Measurements from ENCODE around the gene CTBP1.
"Not testable (repeated sequence)": the region's sequence is repeated elsewhere in the genome, so short reads cannot be mapped to it uniquely, and the experiment has no call there.

The CTBP1 gene

DNA sequence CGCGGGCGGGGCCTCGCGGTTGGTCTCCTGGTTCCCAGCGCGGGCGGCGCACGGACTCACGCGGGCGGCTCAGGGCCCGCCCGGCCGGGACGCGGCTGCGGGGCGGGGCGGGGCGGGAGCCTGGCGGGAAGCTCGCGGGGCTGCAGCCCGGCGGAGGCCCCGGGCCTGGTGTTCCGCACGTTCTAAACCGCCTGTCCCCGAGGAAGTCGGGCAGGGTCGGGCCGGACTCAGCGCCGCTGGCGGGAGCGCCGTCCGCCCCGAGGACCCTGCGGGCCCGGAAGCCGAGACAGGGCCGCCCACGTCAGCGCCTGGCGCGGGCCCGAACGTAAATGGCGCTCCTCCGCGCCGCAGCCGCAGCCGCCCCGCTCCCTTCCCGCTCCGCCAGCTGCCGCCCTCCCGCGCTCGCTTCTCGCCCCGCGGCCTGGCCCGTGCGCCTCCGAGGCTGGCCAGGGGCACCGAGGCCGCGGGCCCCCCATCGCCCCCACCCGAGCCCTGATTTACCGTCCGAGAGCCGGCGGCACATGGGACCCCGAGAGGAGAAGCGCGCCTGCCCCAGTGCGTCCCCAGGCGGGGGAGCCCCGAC lies 309 bp upstream of the CTBP1 start:
- no peak for FAIRE-seq

DNA sequence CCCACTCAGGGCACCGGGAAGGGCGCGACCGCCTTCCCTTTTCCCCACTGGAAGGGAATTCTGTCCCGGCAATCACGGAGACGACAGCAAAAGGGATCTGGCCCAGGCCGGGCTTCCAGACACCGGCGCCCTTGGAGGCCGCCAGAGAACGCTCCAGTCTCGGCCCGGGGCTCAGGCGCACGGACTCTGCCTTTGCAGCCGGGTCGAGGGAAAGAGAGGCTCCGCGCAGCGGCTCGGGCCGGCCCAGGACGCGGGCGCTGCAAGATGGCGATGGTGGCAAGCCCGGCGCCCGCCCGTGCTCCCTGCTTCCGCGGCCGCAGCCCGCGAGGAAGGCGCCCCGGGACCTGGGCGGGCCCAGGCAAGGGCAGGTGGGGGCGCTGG lies 1.1 kb downstream of the CTBP1 start:
- no peak for FAIRE-seq

- FAIRE-seq: no peak
Observed at GRCh38 chr4:1246901-1247863, 1.7 kb downstream of the CTBP1 start.

- FAIRE-seq: no peak
Observed at GRCh38 chr4:1246111-1246881, 2.6 kb downstream of the CTBP1 start.

GRCh38 chr4:1245481-1246051 lies 3.4 kb downstream of the CTBP1 start:
- no peak for FAIRE-seq

DNA sequence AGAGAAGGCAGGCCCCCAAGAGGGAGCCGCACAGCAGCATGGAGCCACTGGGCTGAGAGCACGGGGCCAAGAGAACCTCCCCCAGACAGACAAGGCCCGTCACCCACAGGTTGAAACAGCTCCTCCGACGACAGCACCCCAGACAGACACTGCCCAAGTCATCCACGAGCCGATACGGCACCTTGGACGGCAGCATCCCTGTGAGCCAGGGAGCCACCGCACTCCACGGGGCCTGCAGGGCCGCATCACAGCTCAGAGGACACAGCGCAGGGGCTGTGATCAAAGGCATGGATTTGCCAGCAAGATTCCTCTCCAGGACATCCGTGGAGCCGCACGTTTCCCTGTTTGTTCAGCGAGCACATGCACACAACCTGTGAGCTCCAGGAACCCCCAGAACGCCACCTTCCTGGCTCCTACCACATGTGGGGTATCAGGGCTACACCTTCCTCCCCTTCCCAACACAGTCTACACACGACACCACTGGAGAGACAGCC lies 3.9 kb downstream of the CTBP1 start:
- no peak for FAIRE-seq

DNA sequence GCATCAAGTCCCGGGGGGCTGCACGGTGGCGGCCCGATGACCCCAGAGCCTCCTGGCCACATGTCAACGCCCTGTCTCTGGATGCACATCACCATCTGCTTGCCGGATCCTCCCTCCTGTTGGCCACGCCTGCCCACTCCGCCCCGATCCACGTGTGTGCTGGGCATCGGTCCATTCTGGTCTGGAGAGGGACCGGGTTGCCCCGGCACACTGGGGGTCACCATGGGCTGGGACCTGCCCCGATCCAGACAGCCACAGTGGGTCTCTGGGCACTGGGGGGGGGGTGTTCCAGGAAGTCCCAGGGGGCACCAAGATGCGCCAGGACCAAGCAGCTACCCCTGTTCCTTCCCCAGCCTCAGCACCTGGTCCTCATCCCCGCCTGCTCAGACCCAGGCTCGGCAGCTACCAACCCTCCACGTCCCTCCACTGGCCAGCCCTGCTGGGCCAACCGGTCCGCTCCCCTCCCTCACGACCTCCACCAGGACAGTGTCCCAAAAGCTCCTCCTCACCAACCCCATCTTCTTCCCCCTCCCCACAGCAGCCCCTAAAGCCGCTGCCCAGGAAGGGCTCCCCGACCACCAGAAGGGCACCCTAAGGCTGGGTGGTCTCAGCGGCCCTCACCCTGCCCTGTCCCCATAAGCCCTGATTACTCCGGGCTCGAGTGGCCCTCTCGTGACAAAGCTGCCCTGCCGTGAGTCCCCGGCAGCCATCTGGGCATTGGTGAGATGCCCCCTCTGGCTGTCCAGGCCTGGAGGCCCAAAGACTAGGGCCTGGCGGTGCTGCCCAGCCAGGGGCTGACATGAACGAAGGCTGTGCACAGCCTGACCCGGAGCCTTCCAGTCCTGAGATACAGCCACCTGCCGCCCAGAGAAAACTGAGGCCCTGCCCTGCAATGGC lies 4.6 kb downstream of the CTBP1 start:
- FAIRE-seq: no peak

- FAIRE-seq: no peak
Observed at GRCh38 chr4:1243451-1244080, 5.4 kb downstream of the CTBP1 start.

DNA sequence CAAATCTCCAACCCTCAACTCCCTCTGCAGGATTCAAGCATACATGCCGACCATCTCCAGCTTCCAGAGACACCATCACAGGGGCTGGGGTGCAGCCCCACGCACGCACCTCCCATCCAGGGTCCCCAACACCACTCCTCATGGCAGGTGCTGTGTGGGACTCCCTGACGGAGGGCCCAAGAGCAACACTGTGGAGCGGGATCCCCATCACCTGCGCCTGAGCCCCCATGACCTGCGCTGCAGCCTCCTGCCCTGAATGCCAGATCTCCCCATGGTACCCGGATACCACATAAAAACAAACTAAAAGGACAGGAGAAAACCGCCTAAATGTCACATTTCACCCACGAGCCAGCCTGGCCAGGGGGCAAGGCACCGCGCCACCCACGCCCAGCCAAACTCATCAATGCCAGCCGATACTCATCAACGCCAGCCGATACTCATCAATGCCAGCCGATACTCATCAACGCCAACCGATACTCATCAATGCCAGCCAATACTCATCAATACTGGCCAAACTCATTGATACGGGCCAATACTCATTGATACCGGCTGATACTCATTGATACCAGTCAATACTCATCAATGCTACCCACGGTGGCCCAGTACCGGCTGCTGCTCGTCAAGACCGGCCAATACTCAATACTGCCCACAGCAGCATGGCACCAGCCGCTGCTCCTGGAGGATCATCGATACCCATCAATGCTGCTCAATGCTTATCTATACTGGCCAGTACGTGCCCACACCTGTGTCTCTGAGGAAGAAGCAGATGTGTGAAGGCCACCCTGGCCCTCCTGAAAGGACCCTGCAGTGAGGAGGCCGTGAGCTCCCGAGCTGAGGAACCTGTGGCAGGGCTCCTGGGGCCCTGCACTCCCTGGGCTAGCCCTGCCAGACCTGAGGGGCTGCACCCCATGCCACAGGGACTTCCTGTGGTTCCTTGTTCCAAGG lies 6.2 kb downstream of the CTBP1 start:
- no peak for FAIRE-seq

DNA sequence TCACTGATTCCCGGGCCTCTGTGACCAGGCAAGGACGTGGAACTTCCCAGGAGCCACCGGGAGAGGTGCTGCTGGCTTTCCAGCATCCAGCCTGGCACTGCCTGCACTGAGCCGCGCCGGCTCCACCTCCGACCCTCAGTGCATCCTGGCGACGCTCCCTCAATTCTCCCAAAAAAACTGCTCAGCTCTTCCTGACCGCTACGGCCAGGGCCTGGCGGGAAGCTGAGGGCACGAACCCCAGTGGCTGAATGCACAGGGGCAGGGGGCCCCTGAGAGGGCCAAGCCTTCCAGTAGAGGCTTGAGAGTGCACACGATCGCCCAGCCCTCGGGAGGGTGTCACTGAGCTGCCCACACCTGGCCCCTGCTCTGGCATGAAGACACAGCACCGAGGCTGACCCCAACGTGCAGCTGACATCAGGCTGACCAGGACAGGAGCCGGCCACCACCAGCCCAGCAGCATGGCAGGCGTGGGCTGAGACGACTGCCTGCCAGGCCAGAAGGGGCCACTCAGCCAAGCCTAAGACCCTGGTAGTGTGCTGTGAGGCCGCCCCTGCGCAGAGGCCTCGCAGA lies 6.9 kb downstream of the CTBP1 start:
- no peak for FAIRE-seq

- FAIRE-seq: no peak
Observed at GRCh38 chr4:1241466-1241935, 7.4 kb downstream of the CTBP1 start.

DNA sequence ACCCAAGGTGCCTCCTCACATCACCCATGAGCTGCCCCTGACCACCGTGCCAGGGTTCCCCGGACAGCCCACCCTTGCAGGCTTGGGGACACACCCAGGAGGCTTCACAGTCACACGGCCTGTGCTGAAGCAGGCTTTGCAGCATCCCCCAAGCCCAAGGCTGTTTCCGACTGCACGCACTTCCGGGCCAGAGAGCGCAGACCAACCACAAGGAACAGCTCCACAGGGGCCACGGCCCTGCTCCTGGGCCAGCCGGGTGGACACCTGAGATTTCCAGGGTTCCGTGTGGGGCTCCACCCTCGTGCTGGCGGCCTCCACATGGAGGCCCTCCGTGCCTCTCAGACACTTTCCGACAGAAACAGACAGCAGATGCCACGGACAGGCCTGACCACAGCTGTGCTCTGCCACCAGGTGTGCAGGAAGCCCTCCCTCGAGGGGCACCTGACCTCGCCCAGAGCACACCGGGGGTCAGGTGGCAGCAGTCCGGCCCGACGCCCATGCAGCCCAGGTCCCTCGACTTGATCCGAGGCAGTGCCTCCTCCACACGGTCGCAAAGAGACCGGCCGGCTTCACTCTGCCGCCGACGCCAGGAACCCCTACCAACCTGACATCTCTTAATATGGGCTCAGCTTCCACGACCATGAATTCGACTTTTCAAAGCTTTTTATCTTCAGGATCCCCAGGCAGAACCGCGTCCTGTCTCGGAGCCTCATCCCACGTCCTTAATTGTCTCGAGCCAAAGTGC lies 8.0 kb downstream of the CTBP1 start:
- no peak for FAIRE-seq

- no peak for FAIRE-seq
Observed at GRCh38 chr4:1239950-1240307, 9.0 kb downstream of the CTBP1 start.

- FAIRE-seq: no peak
Observed at GRCh38 chr4:1239141-1239949, 9.6 kb downstream of the CTBP1 start.

- FAIRE-seq: no peak
Observed at GRCh38 chr4:1238676-1239000, 10.3 kb downstream of the CTBP1 start.

DNA sequence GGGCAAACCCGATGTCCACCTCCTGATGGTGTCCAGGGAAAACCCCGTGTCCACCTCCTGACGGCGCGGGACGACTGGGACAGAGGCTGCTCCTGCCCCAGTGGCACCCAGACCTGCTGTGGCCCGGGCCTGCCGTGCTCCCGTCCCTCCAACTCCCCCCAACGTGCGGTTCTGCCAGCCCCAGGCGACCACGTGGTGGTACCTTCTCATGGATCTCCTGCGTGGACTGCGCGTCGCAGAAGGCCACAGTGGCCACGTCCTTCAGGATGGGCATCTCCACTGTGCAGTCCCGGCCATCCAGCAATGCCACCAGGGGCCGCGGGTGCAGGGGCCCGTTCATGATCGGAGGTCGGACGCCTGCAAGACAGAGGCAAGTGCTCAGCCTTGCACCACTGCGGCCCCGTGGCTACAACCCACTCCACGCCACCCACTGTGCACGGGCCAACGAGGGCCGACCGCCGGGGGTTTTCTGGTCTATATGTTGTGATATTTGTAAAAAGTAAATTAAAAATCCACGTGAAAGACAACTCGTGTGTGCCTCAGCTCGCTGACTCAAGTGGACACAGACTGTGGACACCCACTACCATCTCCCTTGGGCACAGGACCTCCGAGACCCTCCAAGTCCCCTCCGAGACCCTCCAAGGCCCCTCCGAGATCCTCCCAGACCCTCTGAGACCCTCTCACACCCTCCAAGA lies 10.8 kb downstream of the CTBP1 start:
- no peak for FAIRE-seq

- FAIRE-seq: not testable (repeated sequence)
Observed at GRCh38 chr4:1237261-1237660, 11.7 kb downstream of the CTBP1 start.

GRCh38 chr4:1236836-1237235 lies 12.1 kb downstream of the CTBP1 start:
- FAIRE-seq: not testable (repeated sequence)

Measured in endometrium (tissue), 2 donors.